Measurements from ENCODE around the gene MGAT4B. TPM values are rescaled to one million over a fixed set of nuclear protein-coding genes. Genes with fewer than 3 reads are reported as not detected.

The MGAT4B gene
- total RNA-seq: 100 to 1,000 TPM; 165 to 177 TPM
- 75.1 TPM for polyA plus RNA-seq (2013, experiment 1 of 2)
- 66.4 TPM for polyA plus RNA-seq (2013, experiment 2 of 2)
- long read RNA-seq, experiment 1, partial matches to known transcripts: 14 of 52 reads
- long read RNA-seq, experiment 1, other reads (novel, unspliced or antisense): 38 of 52 reads
- long read RNA-seq, experiment 2, transcript MGAT4B-201 (15 exons, 2,446 nt): major isoform, 74 of 122 reads
- long read RNA-seq, experiment 2, transcript MGAT4B-202 (14 exons, 3,027 nt): minor isoform, 5 of 122 reads
- long read RNA-seq, experiment 2, partial matches to known transcripts: 12 of 122 reads
- long read RNA-seq, experiment 2, other reads (novel, unspliced or antisense): 31 of 122 reads
- long read RNA-seq, experiment 3, partial matches to known transcripts: 1 of 5 reads
- long read RNA-seq, experiment 3, other reads (novel, unspliced or antisense): 2 of 5 reads
- long read RNA-seq, experiment 4: 0 reads

- H3K27ac ChIP-seq (ENCODE audit: low read depth, low read length): no peak within 1 kb of the TSS
- H3K9me3 Mint-ChIP-seq: no peaks in the 10 kb centered on the region
- peak within 1 kb of the TSS; percentile 39 for H3K27ac Mint-ChIP-seq
Observed at GRCh38 chr5:179806250-179807048, at the start of gene MGAT4B. Gene MGAT4B, minus strand, starts transcription at chr5:179806866. Its CDS starts 283 bp downstream, at chr5:179806583.

GRCh38 chr5:179854356-179854755 is 47.7 kb upstream of the MGAT4B start:
- Histone ChIP-seq H3K4me1 (ENCODE audit: control insufficient read depth, insufficient read depth, low read length) (no peaks in the 10 kb centered on the region), H3K9me3 (ENCODE audit: control insufficient read depth, low read length) (no peaks in the 10 kb centered on the region), H3K27me3 (ENCODE audit: control insufficient read depth, insufficient read depth, low read length, poor library complexity, severe bottlenecking) (no peaks in the 10 kb centered on the region), H3K9ac (ENCODE audit: extremely low read depth, low read length, poor library complexity, severe bottlenecking) (no peak overlapping the region), H3K36me3 (ENCODE audit: control insufficient read depth, insufficient read depth, low read length) (peaks cover 32% of the 10 kb centered on the region), H3K27ac (ENCODE audit: low read depth, low read length) (no peak overlapping the region), H3K4me3 (ENCODE audit: low read length) (no peak overlapping the region)
- WGBS, 2 experiments (ENCODE audit: insufficient coverage in 1 of 2, insufficient read length in 1 of 2): 98 to 100% methylated on average over 4 to 8 of the region's 8 CpGs
- no peak for DNase-seq
- Mint-ChIP-seq H3K36me3 (ENCODE audit: low read depth) (peaks cover 23% of the 10 kb centered on the region), H3K4me3 (no peak overlapping the region), H3K27ac (no peak overlapping the region), H3K4me1 (no peaks in the 10 kb centered on the region), H3K27me3 (ENCODE audit: insufficient read depth) (no peaks in the 10 kb centered on the region), H3K9me3 (no peaks in the 10 kb centered on the region)
- TF ChIP-seq, protein P1, sequence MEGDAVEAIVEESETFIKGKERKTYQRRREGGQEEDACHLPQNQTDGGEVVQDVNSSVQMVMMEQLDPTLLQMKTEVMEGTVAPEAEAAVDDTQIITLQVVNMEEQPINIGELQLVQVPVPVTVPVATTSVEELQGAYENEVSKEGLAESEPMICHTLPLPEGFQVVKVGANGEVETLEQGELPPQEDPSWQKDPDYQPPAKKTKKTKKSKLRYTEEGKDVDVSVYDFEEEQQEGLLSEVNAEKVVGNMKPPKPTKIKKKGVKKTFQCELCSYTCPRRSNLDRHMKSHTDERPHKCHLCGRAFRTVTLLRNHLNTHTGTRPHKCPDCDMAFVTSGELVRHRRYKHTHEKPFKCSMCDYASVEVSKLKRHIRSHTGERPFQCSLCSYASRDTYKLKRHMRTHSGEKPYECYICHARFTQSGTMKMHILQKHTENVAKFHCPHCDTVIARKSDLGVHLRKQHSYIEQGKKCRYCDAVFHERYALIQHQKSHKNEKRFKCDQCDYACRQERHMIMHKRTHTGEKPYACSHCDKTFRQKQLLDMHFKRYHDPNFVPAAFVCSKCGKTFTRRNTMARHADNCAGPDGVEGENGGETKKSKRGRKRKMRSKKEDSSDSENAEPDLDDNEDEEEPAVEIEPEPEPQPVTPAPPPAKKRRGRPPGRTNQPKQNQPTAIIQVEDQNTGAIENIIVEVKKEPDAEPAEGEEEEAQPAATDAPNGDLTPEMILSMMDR (conservative IDR thresholded peaks at IDR 0.05): no peak

More at GRCh38 chr5:179806250-179807048, at the start of gene MGAT4B:
- WGBS, 2 experiments (ENCODE audit: insufficient coverage in 1 of 2, insufficient read length in 1 of 2): 0 to 1% methylated on average over 15 to 108 of the region's 108 CpGs
- peaks cover 10% of the 10 kb centered on the region for H3K36me3 Mint-ChIP-seq (ENCODE audit: low read depth)
- no peaks in the 10 kb centered on the region for H3K27me3 Mint-ChIP-seq (ENCODE audit: insufficient read depth)
- Histone ChIP-seq H3K4me1 (ENCODE audit: control insufficient read depth, insufficient read depth, low read length) (peaks cover 2% of the 10 kb centered on the region), H3K36me3 (ENCODE audit: control insufficient read depth, insufficient read depth, low read length) (peaks cover 7% of the 10 kb centered on the region), H3K27me3 (ENCODE audit: control insufficient read depth, insufficient read depth, low read length, poor library complexity, severe bottlenecking) (no peaks in the 10 kb centered on the region), H3K9me3 (ENCODE audit: control insufficient read depth, low read length) (no peaks in the 10 kb centered on the region), H3K9ac (ENCODE audit: extremely low read depth, low read length, poor library complexity, severe bottlenecking) (peak within 1 kb of the TSS; percentile 18), H3K4me3 (ENCODE audit: low read length) (peak within 1 kb of the TSS; percentile 78)
- peaks cover 13% of the 10 kb centered on the region for H3K4me1 Mint-ChIP-seq
- TF ChIP-seq, protein P1 (conservative IDR thresholded peaks at IDR 0.05): no peak
- peak; percentile 86 for DNase-seq
- H3K4me3 Mint-ChIP-seq: peak within 1 kb of the TSS; percentile 73

DNA sequence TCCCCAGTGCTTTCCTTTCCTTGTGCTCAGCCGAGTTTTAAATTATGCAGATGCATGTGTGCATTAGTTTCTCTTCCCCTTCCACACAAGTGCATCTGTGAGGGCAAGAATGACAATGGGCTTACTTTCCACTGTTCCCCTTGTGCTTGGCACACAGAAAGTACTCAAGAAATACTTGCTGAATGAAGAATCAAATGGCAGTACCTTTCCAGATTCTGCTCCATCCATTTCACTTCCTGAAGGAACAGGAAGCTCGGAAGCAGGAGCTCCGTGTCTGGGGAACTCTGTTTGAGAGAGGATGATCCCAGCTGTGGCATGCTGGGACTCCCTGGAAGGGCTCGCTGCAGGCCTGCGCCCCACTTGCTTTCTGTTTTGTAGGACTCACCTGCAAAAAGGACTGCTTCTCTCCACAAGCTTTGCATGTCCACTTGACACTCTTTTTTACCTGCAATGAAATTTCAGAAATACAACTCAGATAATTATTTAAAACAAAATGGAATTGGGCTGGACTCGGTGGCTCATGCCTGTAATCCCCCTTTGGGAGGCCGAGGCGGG is 46.4 kb upstream of the MGAT4B start:
- H3K9me3 Mint-ChIP-seq: no peaks in the 10 kb centered on the region
- WGBS, 2 experiments (ENCODE audit: insufficient coverage in 1 of 2, insufficient read length in 1 of 2): 91% methylated on average over 4 to 8 of the region's 8 CpGs
- no peak for DNase-seq
- no peaks in the 10 kb centered on the region for H3K27me3 ChIP-seq (ENCODE audit: control insufficient read depth, insufficient read depth, low read length, poor library complexity, severe bottlenecking)
- peaks cover 23% of the 10 kb centered on the region for H3K36me3 Mint-ChIP-seq (ENCODE audit: low read depth)
- no peaks in the 10 kb centered on the region for H3K4me1 ChIP-seq (ENCODE audit: control insufficient read depth, insufficient read depth, low read length)
- no peaks in the 10 kb centered on the region for H3K4me1 Mint-ChIP-seq
- H3K4me3 Mint-ChIP-seq: no peak overlapping the region
- no peak overlapping the region for H3K9ac ChIP-seq (ENCODE audit: extremely low read depth, low read length, poor library complexity, severe bottlenecking)
- TF ChIP-seq, protein P1 (conservative IDR thresholded peaks at IDR 0.05): no peak
- peaks cover 41% of the 10 kb centered on the region for H3K36me3 ChIP-seq (ENCODE audit: control insufficient read depth, insufficient read depth, low read length)
- no peak overlapping the region for H3K4me3 ChIP-seq (ENCODE audit: low read length)
- H3K9me3 ChIP-seq (ENCODE audit: control insufficient read depth, low read length): no peaks in the 10 kb centered on the region
- no peaks in the 10 kb centered on the region for H3K27me3 Mint-ChIP-seq (ENCODE audit: insufficient read depth)
- no peak overlapping the region for H3K27ac ChIP-seq (ENCODE audit: low read depth, low read length)
- H3K27ac Mint-ChIP-seq: no peak overlapping the region
